HG02938 (cell line): ENCODE results near the gene SLFN5.
A peak's percentile ranks its signal among the peaks of the same experiment; 100 is the strongest.
"Not testable (repeated sequence)": the region's sequence is repeated elsewhere in the genome, so short reads cannot be mapped to it uniquely, and the experiment has no call there.

ENCODE experiments used
- ATAC-seq: cut with Tn5 transposase; IDR thresholded peaks from one replicate; pipeline ENCODE4 v1.9.1; 2021; ENCODE audit warnings: mild to moderate bottlenecking, moderate library complexity; ENCODE audit not compliant: unreplicated experiment

SLFN5 gene

GRCh38 chr17:35287286-35287811 is 44.5 kb downstream of the SLFN5 start:
- no peak for ATAC-seq

- no peak for ATAC-seq
These were observed 46.4 kb downstream of the SLFN5 start for GRCh38 chr17:35289222-35289621.

GRCh38 chr17:35291802-35292201 is 48.9 kb downstream of the SLFN5 start:
- ATAC-seq, result no peak

- ATAC-seq, result no peak
These were observed 50.4 kb downstream of the SLFN5 start for GRCh38 chr17:35293151-35293847.

GRCh38 chr17:35294756-35295155 is 51.9 kb downstream of the SLFN5 start:
- ATAC-seq, result no peak

- ATAC-seq, result no peak
These were observed 52.8 kb downstream of the SLFN5 start for GRCh38 chr17:35295686-35296085.

GRCh38 chr17:35297666-35298065 is 54.8 kb downstream of the SLFN5 start:
- ATAC-seq, result no peak

- no peak for ATAC-seq
These were observed 55.8 kb downstream of the SLFN5 start for GRCh38 chr17:35298639-35299038.

GRCh38 chr17:35299135-35299534 is 56.3 kb downstream of the SLFN5 start:
- ATAC-seq, result no peak

- not testable (repeated sequence) for ATAC-seq
These were observed 66.5 kb downstream of the SLFN5 start for GRCh38 chr17:35309345-35309744.

GRCh38 chr17:35312346-35312745 is 69.5 kb downstream of the SLFN5 start:
- ATAC-seq, result no peak

- peak; percentile 76 for ATAC-seq
These were observed 70.2 kb downstream of the SLFN5 start for GRCh38 chr17:35312790-35313711.

- no peak for ATAC-seq
These were observed 71.1 kb downstream of the SLFN5 start for GRCh38 chr17:35313875-35314409.

GRCh38 chr17:35314415-35315216 is 71.7 kb downstream of the SLFN5 start:
- no peak for ATAC-seq

- no peak for ATAC-seq
These were observed 72.4 kb downstream of the SLFN5 start for GRCh38 chr17:35315283-35315682.

GRCh38 chr17:35315971-35316370 is 73.1 kb downstream of the SLFN5 start:
- no peak for ATAC-seq

- no peak for ATAC-seq
These were observed 79.9 kb downstream of the SLFN5 start for GRCh38 chr17:35322749-35323148.
